ENCODE measurements around the gene TAGLN2. TPM values are rescaled to one million over a fixed set of nuclear protein-coding genes. Genes with fewer than 3 reads are reported as not detected.

TAGLN2 gene
- polyA plus RNA-seq, 2 of the 4 experiments (the other 2 are of a cell fraction): 536 to 811 TPM

GRCh38 chr1:159924791-159925718, at the start of gene TAGLN2 (continued):
- TF ChIP-seq SREBF2 (IDR thresholded peaks at IDR 0.05): no peak
- TF ChIP-seq TP53 (CRISPR knock-in tag; IDR thresholded peaks at IDR 0.05): peak; percentile 95
- TF ChIP-seq, protein P1, sequence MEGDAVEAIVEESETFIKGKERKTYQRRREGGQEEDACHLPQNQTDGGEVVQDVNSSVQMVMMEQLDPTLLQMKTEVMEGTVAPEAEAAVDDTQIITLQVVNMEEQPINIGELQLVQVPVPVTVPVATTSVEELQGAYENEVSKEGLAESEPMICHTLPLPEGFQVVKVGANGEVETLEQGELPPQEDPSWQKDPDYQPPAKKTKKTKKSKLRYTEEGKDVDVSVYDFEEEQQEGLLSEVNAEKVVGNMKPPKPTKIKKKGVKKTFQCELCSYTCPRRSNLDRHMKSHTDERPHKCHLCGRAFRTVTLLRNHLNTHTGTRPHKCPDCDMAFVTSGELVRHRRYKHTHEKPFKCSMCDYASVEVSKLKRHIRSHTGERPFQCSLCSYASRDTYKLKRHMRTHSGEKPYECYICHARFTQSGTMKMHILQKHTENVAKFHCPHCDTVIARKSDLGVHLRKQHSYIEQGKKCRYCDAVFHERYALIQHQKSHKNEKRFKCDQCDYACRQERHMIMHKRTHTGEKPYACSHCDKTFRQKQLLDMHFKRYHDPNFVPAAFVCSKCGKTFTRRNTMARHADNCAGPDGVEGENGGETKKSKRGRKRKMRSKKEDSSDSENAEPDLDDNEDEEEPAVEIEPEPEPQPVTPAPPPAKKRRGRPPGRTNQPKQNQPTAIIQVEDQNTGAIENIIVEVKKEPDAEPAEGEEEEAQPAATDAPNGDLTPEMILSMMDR (IDR thresholded peaks at IDR 0.05): no peak
- TF ChIP-seq USF2 (IDR thresholded peaks at IDR 0.05): no peak
- peak; percentile 91 for TF ChIP-seq RARB (CRISPR knock-in tag; IDR thresholded peaks at IDR 0.05)
- TF ChIP-seq CHD2 (IDR thresholded peaks at IDR 0.05; ENCODE audit: low read length, partially characterized antibody): no peak
- no peak; the same call in 1 of the 2 replicates for TF ChIP-seq REST (IDR thresholded peaks at IDR 0.05)
- TF ChIP-seq HOXB5 (CRISPR knock-in tag; IDR thresholded peaks at IDR 0.05): peak; percentile 80
- TF ChIP-seq, protein P2, sequence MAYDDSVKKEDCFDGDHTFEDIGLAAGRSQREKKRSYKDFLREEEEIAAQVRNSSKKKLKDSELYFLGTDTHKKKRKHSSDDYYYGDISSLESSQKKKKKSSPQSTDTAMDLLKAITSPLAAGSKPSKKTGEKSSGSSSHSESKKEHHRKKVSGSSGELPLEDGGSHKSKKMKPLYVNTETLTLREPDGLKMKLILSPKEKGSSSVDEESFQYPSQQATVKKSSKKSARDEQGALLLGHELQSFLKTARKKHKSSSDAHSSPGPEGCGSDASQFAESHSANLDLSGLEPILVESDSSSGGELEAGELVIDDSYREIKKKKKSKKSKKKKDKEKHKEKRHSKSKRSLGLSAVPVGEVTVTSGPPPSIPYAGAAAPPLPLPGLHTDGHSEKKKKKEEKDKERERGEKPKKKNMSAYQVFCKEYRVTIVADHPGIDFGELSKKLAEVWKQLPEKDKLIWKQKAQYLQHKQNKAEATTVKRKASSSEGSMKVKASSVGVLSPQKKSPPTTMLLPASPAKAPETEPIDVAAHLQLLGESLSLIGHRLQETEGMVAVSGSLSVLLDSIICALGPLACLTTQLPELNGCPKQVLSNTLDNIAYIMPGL (CRISPR knock-in tag; IDR thresholded peaks at IDR 0.05; ENCODE audit: borderline replicate concordance): peak; percentile 46; the same call in 1 of the 2 replicates
- 0 out of 5 replicates have a peak, but pooled peaks of 1 of the 2 experiments have one; percentile 4 for TF ChIP-seq EP300 (IDR thresholded peaks at IDR 0.05)
- TF ChIP-seq ZNF302 (CRISPR knock-in tag; IDR thresholded peaks at IDR 0.05): no peak
- no peak for TF ChIP-seq RNF2 (IDR thresholded peaks at IDR 0.05; ENCODE audit: borderline replicate concordance, low read depth)
- no peak for TF ChIP-seq JUNB (IDR thresholded peaks at IDR 0.05)
- TF ChIP-seq FOSB (CRISPR knock-in tag; IDR thresholded peaks at IDR 0.05): peak; percentile 91
- peak; percentile 87 for TF ChIP-seq TFCP2L1 (CRISPR knock-in tag; IDR thresholded peaks at IDR 0.05)
- peak; percentile 41; the same call in 1 of the 2 replicates for TF ChIP-seq NPAS2 (CRISPR knock-in tag; IDR thresholded peaks at IDR 0.05; ENCODE audit: borderline replicate concordance)
- no peak for TF ChIP-seq RCOR1 (IDR thresholded peaks at IDR 0.05; ENCODE audit: low read depth, low read length)
- no peak for TF ChIP-seq EHMT2 (IDR thresholded peaks at IDR 0.05; ENCODE audit: low read depth)
- TF ChIP-seq, protein P3, sequence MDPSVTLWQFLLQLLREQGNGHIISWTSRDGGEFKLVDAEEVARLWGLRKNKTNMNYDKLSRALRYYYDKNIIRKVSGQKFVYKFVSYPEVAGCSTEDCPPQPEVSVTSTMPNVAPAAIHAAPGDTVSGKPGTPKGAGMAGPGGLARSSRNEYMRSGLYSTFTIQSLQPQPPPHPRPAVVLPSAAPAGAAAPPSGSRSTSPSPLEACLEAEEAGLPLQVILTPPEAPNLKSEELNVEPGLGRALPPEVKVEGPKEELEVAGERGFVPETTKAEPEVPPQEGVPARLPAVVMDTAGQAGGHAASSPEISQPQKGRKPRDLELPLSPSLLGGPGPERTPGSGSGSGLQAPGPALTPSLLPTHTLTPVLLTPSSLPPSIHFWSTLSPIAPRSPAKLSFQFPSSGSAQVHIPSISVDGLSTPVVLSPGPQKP (IDR thresholded peaks at IDR 0.05; ENCODE audit: low read depth, low read length): no peak
- no peak for TF ChIP-seq CBX2 (IDR thresholded peaks at IDR 0.05; ENCODE audit: borderline replicate concordance, low read depth)

All from A549 (cell line).